ENCODE results near the gene AFAP1. TPM values are rescaled to one million over a fixed set of nuclear protein-coding genes. Genes with fewer than 3 reads are reported as not detected.
A peak's percentile ranks its signal among the peaks of the same experiment; 100 is the strongest.

Gene AFAP1
- total RNA-seq, 1 experiment from 2014 or later, result 3.9 TPM

- DNase-seq (ENCODE audit: low spot score), result no peak
- in situ Hi-C loops (cut with HindIII; ENCODE audit: low sequenced_read_pairs), result no loop called here
Observed at GRCh38 chr4:7785017-7785416, 154.6 kb downstream of the AFAP1 start.

DNA sequence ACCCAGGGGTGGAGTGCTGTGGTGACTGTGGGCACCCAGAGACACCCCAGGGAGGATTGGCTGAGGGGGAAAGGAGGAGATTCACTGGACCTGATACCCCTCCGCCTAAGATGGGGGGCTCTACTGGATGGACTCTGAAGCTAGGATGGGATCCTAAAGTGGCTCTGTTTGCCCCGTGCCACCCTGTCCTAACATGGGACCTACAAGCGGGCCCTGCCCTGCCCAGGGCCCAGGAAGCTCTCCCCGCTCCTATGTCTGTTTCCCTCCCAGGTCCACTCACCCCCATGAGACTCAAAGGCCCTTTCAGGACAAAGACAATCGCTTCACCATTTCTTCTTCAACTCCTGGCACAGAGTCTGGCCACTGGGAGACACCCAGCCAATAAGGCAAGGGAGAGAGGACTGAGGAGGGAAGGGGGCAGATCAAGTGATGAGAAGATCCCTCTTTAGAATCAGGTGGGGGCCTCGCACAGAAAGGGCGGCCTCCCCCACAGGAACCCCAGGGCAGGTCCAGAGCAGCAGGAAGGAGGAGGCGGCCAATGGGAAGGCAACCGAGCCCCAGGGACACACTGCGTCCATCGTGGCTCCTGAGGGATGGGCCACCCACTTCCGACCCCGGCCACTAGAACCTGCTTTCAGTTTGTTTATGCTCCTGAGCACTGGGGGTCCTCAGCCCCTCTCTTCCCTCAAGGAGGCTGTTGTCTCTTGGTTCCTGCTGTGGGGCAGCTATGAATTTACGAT is 155.4 kb downstream of the AFAP1 start:
- in situ Hi-C loops (cut with HindIII; ENCODE audit: low sequenced_read_pairs), result no loop called here
- no peak for DNase-seq (ENCODE audit: low spot score)

DNA sequence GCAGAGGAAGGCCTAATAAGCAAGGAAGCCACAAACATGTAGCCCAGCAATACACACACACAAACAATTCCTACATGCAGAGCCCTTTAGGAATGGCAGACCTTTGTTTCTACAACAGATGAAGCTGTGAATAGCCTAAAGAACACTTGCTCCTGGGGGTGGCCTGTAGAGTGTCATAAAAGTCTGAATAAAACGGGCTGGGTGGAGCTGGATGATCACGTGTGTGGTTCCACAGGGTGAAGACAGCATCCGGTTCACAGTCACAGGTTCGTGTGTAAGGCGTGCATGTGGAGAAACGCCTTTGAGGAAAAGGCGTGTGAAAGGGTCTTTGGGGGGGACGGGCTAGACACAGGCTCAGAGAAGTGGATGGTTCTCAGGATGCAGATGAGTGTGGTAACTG is 156.1 kb downstream of the AFAP1 start:
- no peak for DNase-seq (ENCODE audit: low spot score)
- in situ Hi-C loops (cut with HindIII; ENCODE audit: low sequenced_read_pairs), result no loop called here

DNA sequence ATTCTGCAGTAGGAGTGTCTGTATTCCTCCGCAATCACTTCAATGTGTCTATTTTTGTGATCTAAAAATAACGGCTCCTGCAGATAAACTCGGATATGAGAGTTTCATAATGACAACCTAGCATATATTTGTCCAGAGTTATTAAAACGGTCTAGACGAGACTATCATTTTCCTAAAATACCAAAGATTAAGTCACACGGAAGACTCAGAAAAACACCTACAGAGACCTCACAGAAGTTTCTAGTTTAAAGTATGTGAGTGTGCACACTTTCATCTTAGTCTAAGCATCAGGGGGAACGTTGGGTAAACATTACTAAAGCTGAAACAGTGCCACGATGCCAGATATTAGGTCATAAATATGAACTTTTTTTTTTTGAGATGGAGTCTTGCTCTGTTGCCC is 156.9 kb downstream of the AFAP1 start:
- DNase-seq (ENCODE audit: low spot score), result no peak
- in situ Hi-C loops (cut with HindIII; ENCODE audit: low sequenced_read_pairs), result no loop called here

GRCh38 chr4:7781993-7782392 is 157.7 kb downstream of the AFAP1 start:
- in situ Hi-C loops (cut with HindIII; ENCODE audit: low sequenced_read_pairs), result no loop called here
- DNase-seq (ENCODE audit: low spot score), result no peak

DNA sequence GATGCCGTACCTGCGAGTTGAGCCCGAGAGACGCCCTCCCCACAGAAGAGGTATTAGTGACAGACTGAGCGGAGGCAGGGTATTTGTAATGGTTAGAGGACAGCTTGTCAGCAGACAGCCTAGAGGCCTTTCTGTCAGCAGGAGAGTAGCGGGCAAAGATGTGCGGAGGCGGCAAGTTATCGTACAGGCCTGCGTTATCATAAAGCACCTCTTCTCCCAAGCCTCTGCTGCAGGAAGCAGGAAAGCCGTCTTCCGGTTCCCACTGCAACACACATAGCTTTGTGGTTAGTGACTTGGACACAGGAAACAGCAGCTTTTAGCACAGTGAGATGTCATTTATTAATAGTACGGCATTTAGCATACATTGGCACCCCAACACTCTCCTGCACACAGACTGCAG is 158.3 kb downstream of the AFAP1 start:
- DNase-seq (ENCODE audit: low spot score), result no peak

DNA sequence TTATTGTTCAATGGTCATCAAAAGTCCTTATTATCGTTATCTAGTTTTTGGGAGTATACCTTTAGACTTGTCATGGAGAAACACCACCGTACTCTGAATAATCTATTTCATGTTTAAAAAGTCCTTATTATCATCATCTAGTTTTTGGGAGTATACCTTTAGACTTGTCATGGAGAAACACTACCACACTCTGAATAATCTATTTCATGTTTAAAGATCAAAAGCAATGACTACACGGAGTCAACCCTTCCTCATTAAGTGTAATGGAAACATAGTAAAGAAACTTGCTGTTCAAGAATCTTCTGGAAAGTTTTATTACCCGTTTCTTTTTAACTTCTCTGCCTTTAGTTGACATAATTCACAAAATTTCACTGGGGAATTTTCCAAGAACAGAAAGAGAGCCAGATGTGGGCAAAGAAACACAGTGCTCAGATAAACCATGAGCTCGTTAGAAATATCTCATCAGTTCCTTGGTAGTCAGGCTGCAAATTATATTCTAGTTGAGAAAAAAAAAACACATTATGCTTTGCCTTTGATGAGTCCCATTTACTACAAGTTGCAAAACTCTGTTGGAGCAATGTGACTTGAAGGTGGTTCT is 158.8 kb downstream of the AFAP1 start:
- no peak for DNase-seq (ENCODE audit: low spot score)
- in situ Hi-C loops (cut with HindIII; ENCODE audit: low sequenced_read_pairs), result no loop called here

More for the DNA sequence above, 158.3 kb downstream of the AFAP1 start:
- in situ Hi-C loops (cut with HindIII; ENCODE audit: low sequenced_read_pairs), result no loop called here

DNA sequence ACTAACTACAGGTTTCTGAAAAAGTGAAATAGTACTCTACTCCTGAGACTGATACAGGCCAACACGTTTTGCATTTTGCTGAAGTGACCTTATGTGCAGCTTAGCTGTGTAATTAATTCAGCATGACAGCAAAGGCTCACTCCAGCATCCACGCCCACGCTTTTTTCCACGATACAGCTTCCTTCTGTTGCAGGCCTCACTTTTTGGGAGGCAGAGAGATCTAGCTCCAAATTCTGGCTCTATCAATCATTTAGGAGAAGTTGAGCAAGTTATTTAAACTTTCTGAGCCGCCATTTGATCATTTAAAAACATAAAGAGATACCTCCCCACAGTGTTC is 160.3 kb downstream of the AFAP1 start:
- in situ Hi-C loops (cut with HindIII; ENCODE audit: low sequenced_read_pairs), result no loop called here
- DNase-seq (ENCODE audit: low spot score), result no peak

DNA sequence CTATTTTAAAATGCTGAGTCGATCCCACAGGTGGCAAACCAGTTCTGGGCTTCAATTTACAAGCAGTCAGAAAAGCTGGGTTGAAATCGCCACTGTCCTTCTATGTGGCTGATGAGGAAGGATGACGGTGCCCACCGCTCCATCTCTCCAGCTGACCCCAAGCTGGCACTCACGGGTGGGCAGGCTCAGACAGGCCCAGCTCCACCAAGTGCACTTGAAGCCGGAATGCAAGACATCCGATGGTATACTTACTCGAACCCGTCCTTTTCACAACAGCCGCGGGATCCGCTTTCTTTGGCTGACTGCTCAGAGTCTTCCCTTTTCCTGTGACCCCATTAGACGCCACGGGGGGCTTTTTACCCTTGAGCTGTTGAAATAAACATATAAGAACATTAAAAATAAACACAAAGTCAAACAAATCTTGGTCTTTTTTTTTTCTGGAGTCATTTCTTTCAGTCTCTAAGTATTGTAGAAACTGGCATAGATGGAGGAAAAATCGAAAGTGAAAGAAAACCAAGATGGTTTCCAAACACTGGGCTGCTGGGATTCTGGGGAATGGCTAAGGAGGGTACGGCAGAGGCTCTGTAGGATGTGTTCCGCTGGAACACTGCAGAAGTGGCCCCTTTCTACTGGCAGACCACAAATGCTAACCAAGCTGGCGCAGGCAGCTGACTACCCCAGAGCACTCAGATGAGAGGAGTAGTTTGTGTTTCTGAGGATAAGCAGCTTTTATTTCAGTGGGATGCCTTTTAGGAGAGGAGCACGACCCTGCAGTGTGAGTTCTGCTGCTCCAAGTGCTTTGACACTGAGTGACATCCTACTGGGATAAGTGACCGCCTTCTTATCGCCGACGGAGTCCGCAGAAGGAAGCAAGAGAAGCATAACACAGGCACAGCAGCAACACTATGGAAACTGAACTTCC is 160.9 kb downstream of the AFAP1 start:
- DNase-seq (ENCODE audit: low spot score), result no peak
- in situ Hi-C loops (cut with HindIII; ENCODE audit: low sequenced_read_pairs), result no loop called here

DNA sequence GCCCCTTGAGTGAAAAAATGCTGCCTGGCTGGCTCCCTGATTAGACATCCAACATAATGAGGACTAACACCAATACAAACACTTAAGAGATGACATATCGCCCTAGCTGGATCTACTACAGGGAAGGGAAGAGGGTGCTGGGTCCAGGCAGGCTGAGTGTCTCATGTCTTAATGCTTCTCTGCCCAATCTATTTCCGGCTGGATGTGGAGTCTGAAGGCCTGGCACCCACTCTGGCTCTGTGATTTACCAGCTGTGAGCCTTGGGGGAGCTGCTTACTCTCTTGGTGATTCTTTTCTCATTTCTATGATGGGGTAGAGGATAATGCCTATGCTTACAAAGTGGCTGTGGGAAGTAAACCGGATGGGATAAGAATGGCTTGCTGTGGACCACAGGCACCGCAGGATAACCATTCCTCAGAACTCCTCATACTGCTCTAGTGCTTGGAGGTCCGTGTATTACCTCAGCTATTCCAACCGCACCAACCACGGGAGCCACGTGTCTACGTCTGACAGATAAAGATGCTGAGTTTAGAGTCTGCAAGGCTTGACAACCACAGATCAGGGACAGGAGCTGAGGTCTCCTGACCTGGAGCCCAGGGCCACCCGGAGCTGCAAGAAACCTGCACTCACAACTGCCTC is 161.7 kb downstream of the AFAP1 start:
- in situ Hi-C loops (cut with HindIII; ENCODE audit: low sequenced_read_pairs), result no loop called here

GRCh38 chr4:7777017-7777710 is 162.5 kb downstream of the AFAP1 start:
- in situ Hi-C loops (cut with HindIII; ENCODE audit: low sequenced_read_pairs), result no loop called here
- peak; percentile 38 for DNase-seq (ENCODE audit: low spot score)

More for the DNA sequence above, 161.7 kb downstream of the AFAP1 start:
- no peak for DNase-seq (ENCODE audit: low spot score)

DNA sequence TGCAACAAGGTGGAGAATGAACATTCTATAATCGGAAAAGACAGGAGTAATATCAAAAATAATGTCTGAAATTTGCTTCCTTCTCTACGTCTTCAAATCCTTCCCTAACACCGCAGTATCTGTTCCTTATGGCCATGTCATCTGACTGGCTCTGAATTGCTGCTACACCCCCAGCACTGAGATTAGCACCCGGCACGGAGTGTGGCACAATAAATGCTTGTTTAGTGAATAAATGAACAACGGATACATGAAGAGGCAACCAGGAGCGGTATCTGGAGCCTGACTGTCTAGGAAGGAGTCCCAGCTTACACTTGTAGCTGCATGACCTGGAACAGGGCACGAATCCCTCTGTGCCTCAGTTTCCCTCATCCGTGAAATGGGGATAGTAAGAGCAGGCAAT is 164.3 kb downstream of the AFAP1 start:
- in situ Hi-C loops (cut with HindIII; ENCODE audit: low sequenced_read_pairs), result no loop called here
- no peak for DNase-seq (ENCODE audit: low spot score)

DNA sequence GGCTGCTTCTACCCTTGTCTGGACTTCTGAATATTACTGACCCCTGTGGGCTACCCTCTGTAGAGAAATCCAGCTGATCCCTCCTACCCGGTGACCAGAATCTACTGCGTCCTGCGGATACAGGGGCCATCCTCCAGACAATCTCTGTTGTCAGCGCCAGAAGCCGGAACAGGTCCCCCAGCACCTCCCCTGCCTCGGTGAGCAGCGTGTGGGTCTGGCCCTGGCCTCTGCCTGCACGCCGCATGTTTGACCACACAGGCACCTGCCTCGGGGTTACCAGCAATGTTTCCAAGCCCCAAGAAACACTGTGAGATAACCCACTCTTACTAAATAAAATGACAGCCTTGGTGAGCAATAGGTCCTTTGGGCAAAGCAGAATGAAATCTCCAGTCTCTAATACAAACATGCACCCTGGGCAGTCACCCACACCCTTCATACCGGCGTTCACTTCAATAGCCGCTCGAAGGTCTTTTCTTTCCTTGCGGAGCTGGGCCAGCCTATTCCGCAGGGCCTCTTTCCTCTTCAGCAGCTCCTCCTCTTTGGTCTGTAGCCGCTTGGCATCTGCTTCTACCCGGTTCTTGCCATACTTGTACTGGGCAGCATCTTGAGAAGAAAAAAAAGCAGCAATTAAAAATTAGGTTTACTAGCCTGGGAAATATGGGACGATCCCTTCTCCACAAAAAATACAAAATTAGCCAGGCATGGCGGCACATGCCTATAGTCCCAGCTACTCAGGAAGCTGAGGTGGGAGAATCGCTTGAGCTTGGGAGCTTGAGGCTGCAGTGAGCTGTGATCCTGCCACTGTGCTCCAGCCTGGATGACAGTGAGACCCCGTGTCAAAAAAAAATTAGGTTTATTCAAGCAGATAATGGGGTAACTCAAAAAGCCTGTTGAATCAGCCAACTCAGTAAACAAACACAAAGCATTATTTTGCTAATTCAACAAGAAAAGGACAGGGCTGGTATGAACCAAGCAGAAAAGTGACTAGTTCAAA is 165.1 kb downstream of the AFAP1 start:
- in situ Hi-C loops (cut with HindIII; ENCODE audit: low sequenced_read_pairs), result no loop called here
- no peak for DNase-seq (ENCODE audit: low spot score)

GRCh38 chr4:7773401-7774180 is 166.1 kb downstream of the AFAP1 start:
- in situ Hi-C loops (cut with HindIII; ENCODE audit: low sequenced_read_pairs), result no loop called here
- no peak for DNase-seq (ENCODE audit: low spot score)

DNA sequence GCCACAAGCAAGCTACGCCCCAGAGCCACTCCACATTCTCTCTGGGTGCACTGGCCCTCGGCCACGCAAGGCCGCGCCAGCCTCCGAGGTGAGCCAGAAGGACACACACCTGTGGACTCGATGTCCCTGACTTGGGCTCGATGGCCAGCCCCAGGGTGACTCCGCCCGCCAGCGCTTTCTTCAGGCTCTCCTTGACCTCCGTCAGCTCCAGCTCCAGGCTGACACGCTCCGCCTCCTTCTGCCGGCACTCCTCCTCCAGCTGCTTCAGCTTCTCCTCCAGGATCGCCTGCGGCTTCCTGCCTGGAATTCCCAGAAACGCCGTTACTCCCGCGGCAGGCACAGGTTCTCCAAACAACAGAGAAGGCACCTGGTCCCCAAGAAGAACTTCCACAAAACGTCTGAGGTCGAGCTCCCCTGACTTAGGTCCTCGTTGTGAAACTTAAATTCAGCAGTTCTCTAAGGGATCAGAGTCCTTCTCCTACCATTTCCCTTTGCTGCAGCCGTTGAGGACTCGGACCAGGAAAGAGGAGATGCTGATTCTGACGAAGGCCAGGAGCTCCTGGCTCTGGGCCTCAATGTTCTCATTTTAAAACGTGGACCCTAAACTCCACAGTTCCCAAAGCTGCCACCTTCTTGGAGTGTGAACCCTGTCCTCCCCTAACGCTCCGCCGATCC is 166.8 kb downstream of the AFAP1 start:
- in situ Hi-C loops (cut with HindIII; ENCODE audit: low sequenced_read_pairs), result no loop called here
- no peak for DNase-seq (ENCODE audit: low spot score)

GRCh38 chr4:7771541-7772507 is 167.8 kb downstream of the AFAP1 start:
- DNase-seq (ENCODE audit: low spot score), result no peak
- in situ Hi-C loops (cut with HindIII; ENCODE audit: low sequenced_read_pairs), result no loop called here

All from G401 (cell line).